HepG2 (cell line): ENCODE results near the gene SEPHS2. TPM values are rescaled to one million over a fixed set of nuclear protein-coding genes. Genes with fewer than 3 reads are reported as not detected.

Source experiments
- CEBPB ChIP-seq: IDR thresholded peaks from 2 replicates; pipeline ENCODE4 v1.6.1; 2011; ENCODE audit warnings: low read depth, low read length, improper control_type of control experiment, borderline replicate concordance
- CENPX ChIP-seq: sonication (generic); formaldehyde crosslinking; IDR thresholded peaks from 2 replicates; pipeline ENCODE4 v1.9.0; 2021; ENCODE audit warnings: mild to moderate bottlenecking, missing genetic modification reagents, moderate library complexity
- FOXK2 ChIP-seq: fragments of 450-650 bp; IDR thresholded peaks from 2 replicates; pipeline ENCODE4 v1.6.1; 2016
- LCORL ChIP-seq, 2 experiments: fragments of 450-650 bp in 1 of 2; sonication (generic) in 1 of 2; formaldehyde crosslinking in 1 of 2; IDR thresholded peaks; 2 replicates each; pipeline versions ENCODE4 v1.5.0 to v1.6.1; 2017 to 2020; ENCODE audit warnings: antibody characterized with exemption in 1 of 2, missing genetic modification reagents in 1 of 2
- MAFG ChIP-seq: sonication (generic); formaldehyde crosslinking; IDR thresholded peaks from 2 replicates; pipeline ENCODE4 v1.5.1; 2020; ENCODE audit warnings: mild to moderate bottlenecking, missing genetic modification reagents
- POLR2AphosphoS5 ChIP-seq: IDR thresholded peaks from 2 replicates; pipeline ENCODE4 v1.6.1; 2012; ENCODE audit warnings: low read depth, low read length
- SOX5 ChIP-seq: IDR thresholded peaks from 2 replicates; pipeline ENCODE4 v1.6.1; 2016; ENCODE audit warnings: borderline replicate concordance
- SP140L ChIP-seq: sonication (generic); formaldehyde crosslinking; IDR thresholded peaks from 2 replicates; pipeline ENCODE4 v1.4.0; 2020; ENCODE audit warnings: missing genetic modification reagents, borderline replicate concordance
- ZEB1 ChIP-seq: IDR thresholded peaks from 2 replicates; pipeline ENCODE4 v1.6.1; 2012; ENCODE audit warnings: mild to moderate bottlenecking, low read depth, inconsistent platforms; ENCODE audit not compliant: insufficient replicate concordance
- ZNF329 ChIP-seq: sonication (generic); formaldehyde crosslinking; IDR thresholded peaks from 2 replicates; pipeline ENCODE4 v1.9.0; 2021; ENCODE audit warnings: low read depth, mild to moderate bottlenecking, missing genetic modification reagents
- ZNF75D ChIP-seq: sonication (generic); formaldehyde crosslinking; IDR thresholded peaks from 2 replicates; pipeline ENCODE4 v1.8.1; 2023; ENCODE audit warnings: missing genetic modification reagents, mild to moderate bottlenecking, borderline replicate concordance
- ZNF816 ChIP-seq: sonication (generic); formaldehyde crosslinking; IDR thresholded peaks from 2 replicates; pipeline ENCODE4 v1.8.0; 2022; ENCODE audit warnings: missing genetic modification reagents, mild to moderate bottlenecking, borderline replicate concordance
- polyA plus RNA-seq, 8 experiments: library from polyadenylated mRNA; depleted of rRNA in 3 of 8; stranded (reverse) in 7 of 8; unstranded in 1 of 8; fragments of >200 nt; fragmentation: Illumina TruSeq in 4 of 8; extraction: Trizol in 4 of 8; gene quantifications; 2 replicates each; pipeline versions ENCODE4 v1.2.1 to v1.2.3, GENCODE V29; 2011 to 2016; ENCODE audit warnings: low read depth in 4 of 8, missing spikeins in 1 of 8, mixed read lengths in 1 of 8; ENCODE audit not compliant: insufficient read depth in 1 of 8
- total RNA-seq, 5 experiments: library from RNA; depleted of rRNA; stranded (reverse); fragments of >200 nt; fragmentation: Illumina TruSeq; extraction: Trizol; gene quantifications; 2 replicates each; pipeline ENCODE4 v1.2.3, GENCODE V29; 2016; ENCODE audit warnings: low read depth in 1 of 5
- TF ChIP-seq, protein P1 (sequence below): sonication (generic); formaldehyde crosslinking; conservative IDR thresholded peaks from 2 replicates; pipeline ENCODE4 v1.4.0; 2020; ENCODE audit warnings: missing genetic modification reagents
- TF ChIP-seq, protein P2 (sequence below): sonication (generic); formaldehyde crosslinking; IDR thresholded peaks from 2 replicates; pipeline ENCODE4 v1.4.0; 2020; ENCODE audit warnings: missing genetic modification reagents
- TF ChIP-seq, protein P3 (sequence below): sonication (generic); formaldehyde crosslinking; IDR thresholded peaks from 2 replicates; pipeline ENCODE4 v1.4.0; 2020; ENCODE audit warnings: mild to moderate bottlenecking, missing genetic modification reagents
- TF ChIP-seq, protein P4 (sequence below): sonication (generic); formaldehyde crosslinking; IDR thresholded peaks from 2 replicates; pipeline ENCODE4 v1.5.1; 2020; ENCODE audit warnings: missing genetic modification reagents, mild to moderate bottlenecking, borderline replicate concordance
- TF ChIP-seq, protein P5 (sequence below): sonication (generic); formaldehyde crosslinking; IDR thresholded peaks from 2 replicates; pipeline ENCODE4 v1.4.0; 2020; ENCODE audit warnings: missing genetic modification reagents, borderline replicate concordance

SEPHS2 gene
- total and polyA plus RNA-seq, 2 of the 13 experiments (the other 11 are each of a cell fraction or from before 2014, with no cell fraction given): 20.7 to 127 TPM

DNA sequence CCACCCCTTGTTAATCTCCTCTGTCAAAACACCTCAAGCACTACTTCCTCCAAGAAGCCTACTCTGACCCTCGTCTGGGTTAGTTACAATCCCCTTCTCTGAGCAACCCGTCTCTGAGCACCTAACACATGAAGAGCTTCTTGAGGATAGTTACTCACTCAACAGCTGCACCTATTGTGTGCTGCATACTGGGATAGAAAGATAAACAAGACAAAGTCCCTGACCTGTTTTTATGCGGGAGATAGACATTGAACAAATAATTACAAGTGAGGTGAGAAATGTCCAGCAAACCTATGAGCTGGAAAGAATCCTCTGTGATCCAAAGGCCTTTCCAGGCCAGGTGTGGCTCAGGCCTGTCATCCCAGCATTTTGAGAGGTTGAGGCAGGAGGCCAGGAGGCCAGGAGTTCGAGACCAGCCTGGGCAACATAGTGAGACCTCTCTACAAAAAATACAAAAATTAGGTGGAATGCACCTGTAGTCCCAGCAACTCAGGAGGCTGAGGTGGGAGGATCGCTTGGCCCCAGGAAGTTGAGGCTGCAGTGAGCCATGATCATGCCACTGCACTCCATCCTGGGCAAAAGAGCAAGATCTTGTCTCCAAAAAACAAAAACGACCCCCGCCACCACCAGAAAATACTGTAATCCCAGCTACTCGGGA lies 43.8 kb downstream of the SEPHS2 start (continued):
- TF ChIP-seq, protein P1, sequence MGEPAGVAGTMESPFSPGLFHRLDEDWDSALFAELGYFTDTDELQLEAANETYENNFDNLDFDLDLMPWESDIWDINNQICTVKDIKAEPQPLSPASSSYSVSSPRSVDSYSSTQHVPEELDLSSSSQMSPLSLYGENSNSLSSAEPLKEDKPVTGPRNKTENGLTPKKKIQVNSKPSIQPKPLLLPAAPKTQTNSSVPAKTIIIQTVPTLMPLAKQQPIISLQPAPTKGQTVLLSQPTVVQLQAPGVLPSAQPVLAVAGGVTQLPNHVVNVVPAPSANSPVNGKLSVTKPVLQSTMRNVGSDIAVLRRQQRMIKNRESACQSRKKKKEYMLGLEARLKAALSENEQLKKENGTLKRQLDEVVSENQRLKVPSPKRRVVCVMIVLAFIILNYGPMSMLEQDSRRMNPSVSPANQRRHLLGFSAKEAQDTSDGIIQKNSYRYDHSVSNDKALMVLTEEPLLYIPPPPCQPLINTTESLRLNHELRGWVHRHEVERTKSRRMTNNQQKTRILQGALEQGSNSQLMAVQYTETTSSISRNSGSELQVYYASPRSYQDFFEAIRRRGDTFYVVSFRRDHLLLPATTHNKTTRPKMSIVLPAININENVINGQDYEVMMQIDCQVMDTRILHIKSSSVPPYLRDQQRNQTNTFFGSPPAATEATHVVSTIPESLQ (CRISPR knock-in tag): no peak
- TF ChIP-seq, protein P2, sequence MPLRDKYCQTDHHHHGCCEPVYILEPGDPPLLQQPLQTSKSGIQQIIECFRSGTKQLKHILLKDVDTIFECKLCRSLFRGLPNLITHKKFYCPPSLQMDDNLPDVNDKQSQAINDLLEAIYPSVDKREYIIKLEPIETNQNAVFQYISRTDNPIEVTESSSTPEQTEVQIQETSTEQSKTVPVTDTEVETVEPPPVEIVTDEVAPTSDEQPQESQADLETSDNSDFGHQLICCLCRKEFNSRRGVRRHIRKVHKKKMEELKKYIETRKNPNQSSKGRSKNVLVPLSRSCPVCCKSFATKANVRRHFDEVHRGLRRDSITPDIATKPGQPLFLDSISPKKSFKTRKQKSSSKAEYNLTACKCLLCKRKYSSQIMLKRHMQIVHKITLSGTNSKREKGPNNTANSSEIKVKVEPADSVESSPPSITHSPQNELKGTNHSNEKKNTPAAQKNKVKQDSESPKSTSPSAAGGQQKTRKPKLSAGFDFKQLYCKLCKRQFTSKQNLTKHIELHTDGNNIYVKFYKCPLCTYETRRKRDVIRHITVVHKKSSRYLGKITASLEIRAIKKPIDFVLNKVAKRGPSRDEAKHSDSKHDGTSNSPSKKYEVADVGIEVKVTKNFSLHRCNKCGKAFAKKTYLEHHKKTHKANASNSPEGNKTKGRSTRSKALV: no peak
- no peak for TF ChIP-seq ZNF329 (CRISPR knock-in tag)
- TF ChIP-seq MAFG (CRISPR knock-in tag): no peak
- peak; percentile 80 for TF ChIP-seq ZEB1
- TF ChIP-seq, protein P3, sequence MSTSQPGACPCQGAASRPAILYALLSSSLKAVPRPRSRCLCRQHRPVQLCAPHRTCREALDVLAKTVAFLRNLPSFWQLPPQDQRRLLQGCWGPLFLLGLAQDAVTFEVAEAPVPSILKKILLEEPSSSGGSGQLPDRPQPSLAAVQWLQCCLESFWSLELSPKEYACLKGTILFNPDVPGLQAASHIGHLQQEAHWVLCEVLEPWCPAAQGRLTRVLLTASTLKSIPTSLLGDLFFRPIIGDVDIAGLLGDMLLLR (CRISPR knock-in tag): no peak
- TF ChIP-seq, protein P4, sequence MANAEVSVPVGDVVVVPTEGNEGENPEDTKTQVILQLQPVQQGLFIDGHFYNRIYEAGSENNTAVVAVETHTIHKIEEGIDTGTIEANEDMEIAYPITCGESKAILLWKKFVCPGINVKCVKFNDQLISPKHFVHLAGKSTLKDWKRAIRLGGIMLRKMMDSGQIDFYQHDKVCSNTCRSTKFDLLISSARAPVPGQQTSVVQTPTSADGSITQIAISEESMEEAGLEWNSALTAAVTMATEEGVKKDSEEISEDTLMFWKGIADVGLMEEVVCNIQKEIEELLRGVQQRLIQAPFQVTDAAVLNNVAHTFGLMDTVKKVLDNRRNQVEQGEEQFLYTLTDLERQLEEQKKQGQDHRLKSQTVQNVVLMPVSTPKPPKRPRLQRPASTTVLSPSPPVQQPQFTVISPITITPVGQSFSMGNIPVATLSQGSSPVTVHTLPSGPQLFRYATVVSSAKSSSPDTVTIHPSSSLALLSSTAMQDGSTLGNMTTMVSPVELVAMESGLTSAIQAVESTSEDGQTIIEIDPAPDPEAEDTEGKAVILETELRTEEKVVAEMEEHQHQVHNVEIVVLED (CRISPR knock-in tag): peak; percentile 41; the same call in 1 of the 2 replicates
- TF ChIP-seq, protein P5, sequence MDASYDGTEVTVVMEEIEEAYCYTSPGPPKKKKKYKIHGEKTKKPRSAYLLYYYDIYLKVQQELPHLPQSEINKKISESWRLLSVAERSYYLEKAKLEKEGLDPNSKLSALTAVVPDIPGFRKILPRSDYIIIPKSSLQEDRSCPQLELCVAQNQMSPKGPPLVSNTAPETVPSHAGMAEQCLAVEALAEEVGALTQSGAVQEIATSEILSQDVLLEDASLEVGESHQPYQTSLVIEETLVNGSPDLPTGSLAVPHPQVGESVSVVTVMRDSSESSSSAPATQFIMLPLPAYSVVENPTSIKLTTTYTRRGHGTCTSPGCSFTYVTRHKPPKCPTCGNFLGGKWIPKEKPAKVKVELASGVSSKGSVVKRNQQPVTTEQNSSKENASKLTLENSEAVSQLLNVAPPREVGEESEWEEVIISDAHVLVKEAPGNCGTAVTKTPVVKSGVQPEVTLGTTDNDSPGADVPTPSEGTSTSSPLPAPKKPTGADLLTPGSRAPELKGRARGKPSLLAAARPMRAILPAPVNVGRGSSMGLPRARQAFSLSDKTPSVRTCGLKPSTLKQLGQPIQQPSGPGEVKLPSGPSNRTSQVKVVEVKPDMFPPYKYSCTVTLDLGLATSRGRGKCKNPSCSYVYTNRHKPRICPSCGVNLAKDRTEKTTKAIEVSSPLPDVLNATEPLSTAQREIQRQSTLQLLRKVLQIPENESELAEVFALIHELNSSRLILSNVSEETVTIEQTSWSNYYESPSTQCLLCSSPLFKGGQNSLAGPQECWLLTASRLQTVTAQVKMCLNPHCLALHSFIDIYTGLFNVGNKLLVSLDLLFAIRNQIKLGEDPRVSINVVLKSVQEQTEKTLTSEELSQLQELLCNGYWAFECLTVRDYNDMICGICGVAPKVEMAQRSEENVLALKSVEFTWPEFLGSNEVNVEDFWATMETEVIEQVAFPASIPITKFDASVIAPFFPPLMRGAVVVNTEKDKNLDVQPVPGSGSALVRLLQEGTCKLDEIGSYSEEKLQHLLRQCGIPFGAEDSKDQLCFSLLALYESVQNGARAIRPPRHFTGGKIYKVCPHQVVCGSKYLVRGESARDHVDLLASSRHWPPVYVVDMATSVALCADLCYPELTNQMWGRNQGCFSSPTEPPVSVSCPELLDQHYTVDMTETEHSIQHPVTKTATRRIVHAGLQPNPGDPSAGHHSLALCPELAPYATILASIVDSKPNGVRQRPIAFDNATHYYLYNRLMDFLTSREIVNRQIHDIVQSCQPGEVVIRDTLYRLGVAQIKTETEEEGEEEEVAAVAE (CRISPR knock-in tag): peak; percentile 88
- TF ChIP-seq CEBPB: no peak
- TF ChIP-seq POLR2AphosphoS5: peak; percentile 60
- TF ChIP-seq ZNF75D (CRISPR knock-in tag): no peak
- no peak for TF ChIP-seq CENPX (CRISPR knock-in tag)
- peak; percentile 96 for TF ChIP-seq SOX5 (CRISPR knock-in tag)
- TF ChIP-seq ZNF816: 0 out of 2 replicates have a peak, but pooled peaks have one; percentile 67
- TF ChIP-seq FOXK2: peak; percentile 97
- no peak for TF ChIP-seq LCORL (IDR thresholded peaks at IDR 0.05)
- TF ChIP-seq LCORL (CRISPR knock-in tag; IDR thresholded peaks at IDR 0.05): peak; percentile 82
- TF ChIP-seq SP140L (CRISPR knock-in tag): no peak
